T follicular helper cell (primary cell): ENCODE data around the gene DMKN.

Source experiments
- DNase-seq: peaks from one replicate; pipeline ENCODE4 v3.0.0-alpha.2; 2020; ENCODE audit warnings: low read depth

DMKN gene

DNA sequence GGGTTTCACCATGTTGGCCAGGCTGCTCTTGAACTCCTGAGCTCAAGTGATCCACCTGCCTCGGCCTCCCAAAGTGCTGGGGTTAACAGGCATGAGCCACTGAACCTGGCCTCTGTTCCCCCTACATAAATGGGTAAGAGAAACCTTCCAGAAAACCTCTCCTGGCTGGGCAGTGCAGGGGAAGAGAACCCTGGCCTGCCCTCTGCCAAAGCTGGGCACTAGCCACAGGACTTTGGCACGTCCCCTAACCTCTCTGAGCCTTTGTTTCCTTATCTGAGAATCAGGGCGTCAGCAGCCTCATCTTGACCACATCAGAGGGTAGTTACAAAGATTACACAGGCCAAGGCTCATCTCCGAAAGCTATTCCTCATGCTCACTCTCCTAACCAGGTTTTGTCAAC lies 12.4 kb upstream of the DMKN start:
- DNase-seq = no peak

DNA sequence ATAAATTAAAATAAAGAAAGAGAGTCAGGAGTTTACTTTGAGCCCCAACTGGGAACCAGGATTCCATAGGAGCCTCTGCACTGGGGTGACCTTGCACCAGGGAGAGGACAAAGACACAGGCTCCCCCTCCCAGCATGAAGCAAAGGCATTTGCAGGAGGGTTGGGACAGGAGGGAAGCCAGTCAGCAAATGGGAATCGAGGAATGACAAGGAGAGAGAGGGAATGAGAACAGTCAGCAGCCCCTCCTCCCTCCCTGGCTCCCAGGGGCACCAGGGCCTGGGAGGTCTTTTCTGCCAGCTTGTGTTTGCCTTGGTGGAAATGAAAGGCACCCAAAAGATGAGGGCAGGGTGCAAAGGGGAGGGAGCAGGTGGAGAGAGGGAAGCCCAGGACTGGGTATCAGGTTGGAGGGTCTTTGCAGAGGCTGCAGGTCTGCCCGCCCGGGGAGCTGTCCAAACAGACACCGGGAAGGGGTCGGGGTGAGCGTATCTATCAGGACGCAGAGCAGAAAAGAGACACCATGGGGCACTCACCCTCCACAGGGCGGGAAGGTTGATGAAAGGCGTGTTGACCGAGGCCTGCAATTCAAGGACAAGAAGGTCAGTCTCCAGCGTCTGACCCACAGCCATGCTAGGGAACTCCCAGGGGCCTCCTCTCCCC lies 10.9 kb upstream of the DMKN start:
- no peak for DNase-seq

DNA sequence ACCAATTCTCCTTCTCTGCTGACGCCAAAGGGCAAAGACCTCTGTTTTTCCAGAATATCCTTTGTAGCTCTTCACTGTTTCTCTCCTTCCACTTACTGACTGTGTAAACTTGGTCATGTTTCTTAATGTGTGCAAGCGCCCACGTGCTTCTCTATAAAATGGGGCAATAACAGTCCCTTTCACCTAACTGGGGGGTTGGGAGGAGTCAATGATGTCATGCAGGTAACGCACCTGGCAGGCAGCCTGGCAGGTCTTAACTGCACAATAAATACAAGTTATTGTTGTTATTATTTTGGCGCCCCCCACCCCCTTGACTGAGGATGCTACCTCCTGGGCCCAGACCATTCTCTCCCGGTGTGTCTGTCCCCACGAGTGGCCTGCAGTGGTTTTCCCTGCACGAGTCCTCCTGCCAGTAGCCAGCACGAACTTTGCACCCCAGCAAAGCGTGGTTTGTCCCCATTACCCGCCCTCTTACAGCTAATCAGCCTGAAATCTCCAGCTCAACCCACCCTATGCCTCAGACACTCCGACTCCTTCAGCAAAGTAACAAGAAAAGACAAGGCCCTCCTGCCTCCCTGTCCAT lies 9.4 kb upstream of the DMKN start:
- no peak for DNase-seq

DNA sequence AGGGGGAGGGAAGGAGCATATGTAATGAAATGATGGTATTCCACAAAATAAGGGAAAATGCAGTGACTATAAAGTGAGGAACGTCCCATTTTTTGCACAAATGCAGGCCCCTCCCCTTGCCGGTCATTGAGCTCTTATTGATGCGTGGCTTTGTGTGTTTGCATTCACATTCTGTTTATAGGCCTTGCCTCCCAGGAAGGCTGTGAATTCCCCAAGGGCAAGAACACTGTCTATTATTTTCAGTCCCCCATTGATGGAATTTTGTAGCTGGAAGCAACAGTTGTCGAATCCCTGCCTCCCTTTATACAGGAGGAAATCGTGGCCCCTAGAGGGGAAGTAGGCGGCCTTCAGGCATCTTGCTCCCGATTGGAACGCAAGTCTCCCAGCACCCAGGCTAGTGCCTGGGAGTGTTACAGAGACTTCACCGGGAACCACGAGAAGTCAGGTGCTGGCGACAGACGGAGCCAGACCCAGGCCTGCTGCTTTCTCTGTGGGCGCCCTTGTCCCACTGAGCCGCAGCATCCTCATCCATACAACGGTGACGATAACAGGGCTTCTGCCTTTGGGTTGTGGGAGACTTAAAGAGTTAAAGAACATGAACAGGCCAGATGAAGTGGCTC lies 7.8 kb upstream of the DMKN start:
- DNase-seq = no peak

DNA sequence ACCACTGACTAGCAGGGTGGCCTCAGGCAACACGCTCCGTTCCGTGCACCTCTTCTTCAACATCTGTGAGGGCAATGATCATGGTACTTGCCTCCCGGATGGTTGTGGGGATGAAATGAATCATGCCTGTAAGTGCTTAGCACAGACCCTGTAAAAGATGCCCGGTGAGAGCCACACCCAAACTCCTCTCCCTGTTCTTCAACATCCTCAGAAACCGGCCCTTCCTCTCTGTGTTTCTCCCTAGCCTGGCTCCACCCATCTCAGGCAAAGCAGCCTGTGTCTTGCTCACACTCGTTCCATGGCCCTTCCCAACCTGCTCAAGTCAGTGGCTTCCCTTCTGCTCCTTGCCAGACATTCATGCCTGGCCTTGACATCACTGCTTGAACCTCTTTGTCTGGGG lies 5.8 kb upstream of the DMKN start:
- DNase-seq = no peak

DNA sequence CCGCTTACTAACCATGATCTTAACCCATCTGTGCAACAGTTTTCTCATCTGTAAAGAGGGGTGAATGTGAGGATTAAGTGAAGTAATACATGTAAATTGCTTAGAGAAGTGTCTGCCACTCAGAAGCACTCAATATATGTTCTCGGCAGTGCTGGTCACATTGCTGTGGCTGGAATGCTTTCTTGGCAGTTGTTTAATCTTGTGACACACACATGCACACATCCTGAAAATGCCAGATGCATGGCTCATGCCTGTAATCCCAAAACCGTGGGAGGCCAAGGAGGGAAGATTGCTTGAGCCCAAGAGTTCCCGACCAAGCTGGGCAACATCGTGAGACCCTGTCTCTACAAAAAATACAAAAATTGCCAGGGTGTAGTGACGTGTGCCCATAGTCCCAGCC lies 4.9 kb upstream of the DMKN start:
- no peak for DNase-seq

DNA sequence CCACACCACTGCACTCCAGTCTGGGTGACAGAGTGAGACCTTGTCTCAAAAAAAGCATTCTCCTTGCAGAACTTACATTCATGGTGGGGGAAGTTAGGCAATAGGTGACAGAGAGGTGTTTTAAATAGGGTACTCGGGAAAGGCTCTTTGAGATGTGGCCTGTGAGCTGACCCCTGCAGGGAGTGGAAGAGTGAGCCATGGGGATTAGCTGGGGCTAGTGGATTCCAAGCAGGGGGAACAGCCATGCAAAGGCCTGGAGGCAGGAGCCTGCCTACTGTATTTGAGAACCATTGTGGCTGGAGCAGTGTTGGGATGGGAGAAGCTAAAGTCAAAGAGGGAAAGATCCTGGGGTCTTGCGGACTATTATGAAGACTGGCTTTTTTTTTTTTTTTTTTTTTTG lies 3.9 kb upstream of the DMKN start:
- no peak for DNase-seq

DNA sequence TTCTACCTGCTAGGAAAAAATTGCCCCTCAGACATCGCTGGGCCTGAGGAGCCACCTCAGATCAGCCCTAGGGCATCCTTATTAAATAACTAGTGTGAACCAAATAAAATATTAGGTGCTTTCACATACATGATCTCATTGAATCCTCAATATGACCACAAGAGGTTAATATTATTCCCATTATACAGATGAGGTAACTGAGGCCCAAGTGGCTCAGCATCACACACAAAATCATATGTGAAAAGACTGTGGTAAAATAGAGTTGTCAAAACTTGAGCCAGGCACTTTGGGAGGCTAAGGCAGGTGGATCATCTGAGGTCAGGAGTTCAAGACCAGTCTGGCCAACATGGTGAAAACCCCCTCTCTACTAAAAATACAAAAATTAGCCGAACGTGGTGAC lies 2.9 kb upstream of the DMKN start:
- no peak for DNase-seq

DNA sequence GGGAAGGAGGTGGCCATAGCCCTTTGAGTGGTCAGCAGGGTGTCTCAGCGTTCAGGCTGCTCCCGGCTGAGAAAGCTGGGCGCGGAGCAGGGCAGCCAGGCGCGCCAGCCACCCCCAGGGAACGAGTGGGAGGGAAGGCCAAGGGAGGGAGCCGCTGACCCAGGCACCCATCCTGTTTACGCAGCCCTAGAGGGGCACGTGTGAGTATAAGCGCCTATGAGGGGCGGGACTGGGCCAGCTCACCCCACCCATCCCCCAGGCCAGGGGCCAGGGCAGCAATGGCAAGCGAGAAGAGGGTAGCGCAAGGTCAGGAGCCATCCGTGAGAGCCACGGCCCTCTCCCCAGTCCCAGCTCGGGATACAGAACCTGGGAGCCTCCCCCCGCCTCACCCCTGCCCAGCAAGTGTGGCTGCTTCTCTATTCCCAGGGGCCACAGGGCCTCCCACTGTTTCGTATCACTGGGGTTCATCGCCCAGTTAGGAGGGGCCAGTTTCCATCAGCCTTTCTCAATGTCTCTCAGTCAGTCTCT lies 897 bp upstream of the DMKN start:
- DNase-seq = no peak

DNA sequence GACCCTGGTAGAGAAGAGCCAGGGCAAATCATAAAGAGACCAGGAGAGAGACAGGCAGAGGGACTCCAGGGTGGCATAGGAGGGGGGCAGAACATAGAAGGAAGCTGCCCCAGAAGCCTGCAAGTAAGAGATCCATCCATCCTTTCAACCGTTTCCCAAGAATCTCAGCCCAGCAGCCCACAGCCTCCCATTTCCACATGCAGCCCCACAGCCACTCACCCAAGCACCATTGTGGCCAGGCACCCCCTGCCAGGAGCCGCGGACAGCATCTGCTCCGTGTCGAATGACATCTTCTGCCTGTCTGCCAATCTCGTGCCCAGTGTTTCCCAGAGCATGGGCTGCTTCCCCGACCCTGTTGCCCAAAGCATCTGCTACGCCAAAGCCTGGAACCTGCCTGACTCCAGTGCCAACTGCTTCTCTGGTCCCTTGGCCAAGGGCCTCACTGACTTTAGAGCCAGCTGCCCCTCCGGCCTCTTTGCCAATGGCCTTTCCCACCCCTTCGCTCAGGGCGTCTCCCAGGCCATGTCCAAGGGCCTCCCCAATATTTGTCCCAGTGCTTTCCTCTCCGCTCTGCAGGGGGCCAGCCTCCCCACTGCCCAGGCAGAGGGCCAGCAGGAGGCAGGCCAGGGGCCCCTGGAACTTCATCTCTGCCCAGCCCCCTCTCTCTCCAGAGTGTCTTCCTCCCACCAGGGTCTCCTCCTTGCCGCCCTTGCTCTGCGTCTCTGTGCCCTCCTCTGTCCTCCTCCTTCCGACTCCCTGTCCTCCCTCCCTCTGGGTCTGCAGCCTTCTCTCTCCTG lies 420 bp downstream of the DMKN start:
- no peak for DNase-seq

DNA sequence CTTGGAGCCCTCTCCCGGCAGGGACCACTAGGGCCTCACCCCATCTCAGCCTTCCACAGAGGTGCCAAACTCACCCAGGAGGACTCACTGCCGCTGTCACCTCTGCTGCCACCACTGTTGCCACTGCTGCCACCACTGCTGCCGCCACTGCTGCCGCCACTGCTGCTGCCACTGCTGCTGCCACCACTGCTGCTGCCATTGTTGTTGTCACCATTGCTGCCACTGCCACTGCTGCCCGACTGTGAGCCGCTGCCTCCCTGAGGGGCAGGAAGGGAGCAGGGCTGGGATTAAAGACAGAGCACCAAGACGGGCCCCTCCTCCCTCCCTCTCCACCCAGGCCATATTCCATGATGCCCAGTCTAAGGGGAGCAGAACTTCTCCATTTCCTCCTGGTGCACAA lies 2.1 kb downstream of the DMKN start:
- DNase-seq = no peak

DNA sequence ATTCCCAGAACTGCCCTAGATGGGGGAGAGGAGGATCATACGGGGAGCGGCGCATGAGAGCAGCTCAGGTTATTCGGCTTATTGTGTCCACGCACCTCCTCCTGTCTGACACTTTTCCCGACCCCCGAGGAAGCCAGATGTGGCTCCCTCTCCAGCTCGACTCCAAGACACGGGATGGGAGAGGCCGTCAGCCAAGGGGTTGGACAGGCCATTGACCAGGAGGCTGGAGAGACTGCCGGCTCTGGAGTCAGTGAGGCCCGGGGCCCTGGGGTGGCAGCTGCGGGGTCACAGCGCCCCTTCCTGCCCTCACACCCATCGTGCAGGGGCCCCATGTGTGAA lies 2.9 kb downstream of the DMKN start:
- no peak for DNase-seq

DNA sequence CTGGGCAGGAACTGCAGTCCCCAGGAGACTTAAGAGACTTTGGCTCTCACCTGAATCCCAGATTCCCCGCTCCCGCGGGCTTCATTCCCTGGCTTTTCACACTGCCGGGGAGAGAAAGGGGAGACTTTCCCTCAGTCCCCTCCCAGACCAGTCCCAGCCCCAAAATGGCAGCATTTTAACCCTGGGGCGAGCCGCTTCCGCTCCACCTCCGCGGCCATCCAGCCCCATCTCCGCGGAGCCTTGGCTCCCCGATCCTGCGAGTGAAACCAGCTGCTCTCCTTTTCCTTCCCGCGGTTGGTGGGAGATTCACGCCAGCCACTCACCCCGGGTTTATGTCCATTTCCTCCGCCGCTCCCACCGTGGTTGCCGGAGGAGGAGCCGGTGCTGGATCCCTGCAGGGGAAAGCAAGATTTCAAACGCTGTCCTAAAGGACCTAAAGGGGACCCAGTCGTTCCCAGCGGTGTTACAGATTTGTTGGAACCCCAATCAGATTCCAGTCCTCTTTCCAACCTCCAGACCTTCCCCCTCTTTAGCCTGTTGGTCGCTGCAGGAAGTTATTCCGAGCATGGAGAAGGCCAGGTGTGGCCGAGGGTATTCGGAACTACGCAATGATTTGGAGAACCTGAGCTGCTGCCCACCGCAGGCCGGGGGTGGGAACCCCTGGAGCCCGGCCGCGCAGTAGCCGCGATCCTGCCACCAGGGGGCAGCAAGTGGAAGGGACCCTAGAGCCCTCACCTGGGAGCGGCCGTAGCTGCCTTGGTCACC lies 3.4 kb downstream of the DMKN start:
- peak; percentile 51 for DNase-seq

DNA sequence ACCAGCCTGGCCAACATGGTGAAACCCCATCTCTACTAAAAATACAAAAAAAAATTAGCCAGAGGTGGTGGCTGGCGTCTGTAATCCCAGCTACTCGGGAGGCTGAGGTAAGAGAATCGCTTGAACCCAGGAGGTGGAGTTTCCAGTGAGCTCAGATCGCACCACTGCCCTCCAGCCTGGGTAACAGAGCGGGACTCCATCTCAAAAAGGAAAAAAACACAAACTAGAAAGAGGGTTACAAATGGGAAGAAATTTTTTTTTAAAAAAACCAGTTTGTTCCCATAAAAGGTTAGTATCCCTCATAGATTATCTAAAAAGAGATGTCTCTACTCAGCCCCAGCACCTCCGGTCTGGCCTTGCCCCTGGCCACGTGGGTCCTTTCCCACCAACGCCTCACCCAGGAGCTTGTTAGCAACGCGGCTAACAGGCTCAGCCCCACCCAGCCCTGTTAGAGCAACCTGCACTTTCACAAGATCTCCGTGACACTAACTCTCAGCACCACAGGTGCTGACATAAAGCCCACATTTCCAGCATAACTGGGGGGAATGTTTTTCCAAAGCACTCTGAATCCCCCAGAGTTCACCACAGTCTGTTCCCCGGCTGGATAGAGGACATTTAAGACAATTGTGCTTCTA lies 4.3 kb downstream of the DMKN start:
- DNase-seq = no peak

DNA sequence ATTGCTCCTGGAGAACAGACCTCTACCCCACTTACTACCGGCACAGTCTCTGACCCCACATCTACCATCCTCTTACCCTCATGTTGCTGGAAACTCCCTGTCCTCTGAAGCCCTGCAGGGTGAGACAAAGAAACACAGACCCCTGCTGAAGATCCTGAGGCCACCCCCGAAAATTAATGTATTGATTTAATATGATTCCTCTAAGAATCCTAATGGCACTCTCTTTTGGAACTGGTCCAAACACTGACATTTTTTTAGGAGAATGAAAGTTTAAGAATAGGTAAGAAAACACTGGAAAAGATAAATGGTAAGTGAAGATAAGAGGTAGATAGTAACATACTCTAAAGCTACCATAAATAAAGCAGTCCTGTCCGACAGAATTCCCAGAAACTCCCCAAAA lies 5.3 kb downstream of the DMKN start:
- DNase-seq = no peak

DNA sequence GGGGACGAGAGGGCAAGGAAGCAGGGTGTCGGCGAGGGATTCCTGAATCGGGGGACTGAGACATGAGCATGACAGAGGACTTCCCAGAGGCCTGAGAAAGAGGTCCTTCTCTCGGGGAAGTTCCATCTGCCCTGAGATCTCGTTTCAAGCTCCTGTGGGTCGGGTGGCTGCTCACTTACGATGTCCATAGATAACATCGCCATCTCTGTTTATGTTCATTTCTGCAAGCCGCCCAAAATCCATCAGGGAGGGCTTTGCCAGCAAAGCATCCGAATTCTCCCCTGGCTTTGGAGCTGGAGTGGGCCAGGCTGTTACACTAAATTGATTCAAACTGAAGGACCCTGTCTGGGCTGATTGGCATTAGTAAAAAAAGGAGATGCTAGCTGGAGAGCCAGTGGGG lies 5.9 kb downstream of the DMKN start:
- no peak for DNase-seq

DNA sequence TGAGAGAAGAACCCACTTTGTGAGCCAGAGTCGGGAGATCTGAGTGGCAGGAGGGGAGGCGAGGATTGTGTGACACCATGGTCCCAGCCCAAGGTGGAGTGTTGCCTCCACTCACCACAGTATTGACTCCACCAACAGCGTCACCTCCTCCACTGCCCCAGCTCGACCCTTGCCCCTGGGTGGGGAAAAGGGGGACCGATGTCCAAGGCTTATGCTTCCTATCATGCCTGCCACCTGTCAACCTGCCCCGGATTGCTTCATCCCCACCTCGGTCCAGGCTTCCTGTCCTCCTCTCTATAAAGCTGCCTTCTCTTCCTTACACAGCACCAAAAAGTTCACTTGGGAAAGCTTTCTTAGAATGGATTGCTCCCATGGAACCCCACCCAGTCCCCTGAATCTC lies 7.4 kb downstream of the DMKN start:
- DNase-seq = no peak

DNA sequence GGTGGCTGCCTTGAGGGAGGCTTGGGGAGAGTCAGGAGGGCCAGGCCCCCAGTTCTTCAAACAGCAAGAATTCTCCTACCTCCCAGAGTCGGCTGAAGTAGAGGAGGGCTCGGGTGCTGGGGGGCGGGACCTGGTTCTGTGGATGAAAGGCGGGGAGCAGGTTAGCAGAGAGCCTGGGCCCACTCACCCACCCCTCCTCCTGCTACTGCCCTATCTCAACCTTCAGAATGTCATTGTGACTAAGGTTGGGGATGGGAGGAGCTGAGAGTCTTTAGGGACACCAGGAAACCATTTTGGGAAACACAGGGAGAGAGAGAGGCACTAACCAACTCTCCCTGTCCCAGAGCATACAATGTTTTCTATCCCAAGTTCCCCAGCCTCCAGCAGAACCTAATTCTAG lies 10.7 kb downstream of the DMKN start:
- DNase-seq = no peak

DNA sequence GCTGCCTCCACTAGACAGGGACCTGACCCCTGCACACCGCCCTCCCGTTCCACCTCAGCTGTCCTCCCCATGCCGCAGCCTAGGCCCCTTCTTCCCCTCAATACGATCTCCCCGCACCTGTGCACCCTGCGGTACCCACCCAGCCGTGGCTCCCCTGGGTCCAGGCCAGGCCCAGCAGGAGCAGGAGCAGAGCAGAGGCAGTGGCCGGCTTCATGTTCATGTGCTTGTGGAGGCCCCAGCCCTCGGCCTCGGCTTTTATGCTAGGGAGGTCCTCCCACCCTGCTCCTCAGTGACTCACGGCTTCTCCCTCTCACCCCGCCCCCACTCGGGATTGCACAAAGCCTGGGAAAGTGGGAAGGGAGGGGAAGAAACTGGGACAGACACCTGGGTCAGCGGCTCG lies 11.8 kb downstream of the DMKN start:
- no peak for DNase-seq

DNA sequence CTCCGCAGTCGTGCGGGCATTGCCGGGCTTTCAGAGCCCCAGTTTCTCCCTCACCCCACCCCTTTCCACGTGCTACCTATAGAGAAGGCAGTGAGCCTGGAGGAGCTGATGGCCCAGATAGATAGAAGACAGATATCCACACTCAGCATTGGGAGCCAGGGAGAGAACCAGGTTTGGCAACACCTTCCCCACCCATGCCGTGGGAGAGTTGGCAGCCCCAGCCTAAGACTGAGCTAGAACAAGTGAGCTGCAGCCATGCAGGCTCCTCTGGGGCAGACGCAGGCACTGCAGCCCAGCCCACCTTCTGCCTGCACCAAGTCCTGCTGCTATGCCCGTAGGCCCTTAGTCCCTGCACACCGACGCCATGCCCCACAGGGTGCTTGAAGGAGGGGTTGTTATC lies 12.8 kb downstream of the DMKN start:
- no peak for DNase-seq

DNA sequence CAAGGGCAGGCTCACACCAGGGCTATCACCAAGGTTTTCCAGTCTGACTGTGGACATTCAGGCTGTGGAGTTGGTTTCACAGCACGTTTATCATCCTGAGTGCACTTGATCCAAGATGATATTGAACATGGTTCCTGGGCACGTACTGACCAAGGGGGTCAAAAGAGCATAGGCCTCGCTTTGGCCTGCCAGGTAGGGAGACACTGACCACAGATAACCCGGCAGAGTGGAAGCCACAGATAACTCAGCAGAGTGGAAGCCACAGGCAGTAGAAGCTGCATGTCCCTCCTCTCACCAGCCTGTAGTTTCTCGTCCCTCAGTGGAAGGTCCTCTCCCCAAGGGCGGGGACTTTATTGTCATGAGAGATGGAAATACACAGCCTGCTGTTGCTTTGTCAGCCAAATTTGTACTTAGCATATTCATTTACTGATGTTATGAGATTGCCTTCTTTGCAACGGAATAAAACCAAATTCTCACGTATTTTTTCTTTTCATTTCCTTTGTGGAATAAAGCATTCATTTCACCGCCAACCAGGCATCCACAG lies 14.4 kb downstream of the DMKN start:
- no peak for DNase-seq
